ENCODE results near the gene QKI.

QKI gene

DNA sequence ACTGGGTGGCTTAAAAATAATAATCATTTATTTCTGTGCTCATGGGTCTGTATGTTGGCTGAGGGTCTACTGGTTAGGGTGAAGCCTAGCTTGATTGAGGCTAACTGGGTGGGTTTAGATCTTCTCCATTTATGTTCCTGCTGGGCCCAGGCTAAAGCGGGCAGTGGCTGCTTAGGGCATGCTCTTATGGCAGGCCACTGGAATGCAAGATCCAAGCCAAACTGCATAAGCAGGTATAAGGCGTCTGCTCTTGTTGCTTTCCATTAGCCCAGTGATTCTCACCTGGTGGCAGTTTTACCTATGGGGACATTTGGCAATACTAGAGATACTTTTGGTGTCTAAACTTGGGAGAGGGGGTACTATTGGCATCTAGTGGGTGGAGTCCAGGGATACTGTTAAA, 44.5 kb downstream of the QKI start:
- Histone ChIP-seq H3K27ac (no peak overlapping the region), H3K27me3 (ENCODE audit: insufficient read depth, low read depth) (no peaks in the 10 kb centered on the region), H3K9ac (no peak overlapping the region), H3K79me2 (ENCODE audit: insufficient read depth, low read depth) (peaks cover 72% of the 10 kb centered on the region), H4K20me1 (ENCODE audit: insufficient read depth) (no peaks in the 10 kb centered on the region; the same call in 1 of the 2 replicates), H3K36me3 (ENCODE audit: insufficient read depth) (no peaks in the 10 kb centered on the region), H3K4me3 (IDR thresholded peaks at IDR 0.05; ENCODE audit: insufficient read depth, low read depth, low read length) (no peak overlapping the region), H3K4me1 (ENCODE audit: low read depth, poor library complexity, severe bottlenecking) (peaks cover 29% of the 10 kb centered on the region), H2AFZ (ENCODE audit: low read depth) (no peak overlapping the region), H3K4me2 (no peak overlapping the region)
- TF ChIP-seq, protein P1, sequence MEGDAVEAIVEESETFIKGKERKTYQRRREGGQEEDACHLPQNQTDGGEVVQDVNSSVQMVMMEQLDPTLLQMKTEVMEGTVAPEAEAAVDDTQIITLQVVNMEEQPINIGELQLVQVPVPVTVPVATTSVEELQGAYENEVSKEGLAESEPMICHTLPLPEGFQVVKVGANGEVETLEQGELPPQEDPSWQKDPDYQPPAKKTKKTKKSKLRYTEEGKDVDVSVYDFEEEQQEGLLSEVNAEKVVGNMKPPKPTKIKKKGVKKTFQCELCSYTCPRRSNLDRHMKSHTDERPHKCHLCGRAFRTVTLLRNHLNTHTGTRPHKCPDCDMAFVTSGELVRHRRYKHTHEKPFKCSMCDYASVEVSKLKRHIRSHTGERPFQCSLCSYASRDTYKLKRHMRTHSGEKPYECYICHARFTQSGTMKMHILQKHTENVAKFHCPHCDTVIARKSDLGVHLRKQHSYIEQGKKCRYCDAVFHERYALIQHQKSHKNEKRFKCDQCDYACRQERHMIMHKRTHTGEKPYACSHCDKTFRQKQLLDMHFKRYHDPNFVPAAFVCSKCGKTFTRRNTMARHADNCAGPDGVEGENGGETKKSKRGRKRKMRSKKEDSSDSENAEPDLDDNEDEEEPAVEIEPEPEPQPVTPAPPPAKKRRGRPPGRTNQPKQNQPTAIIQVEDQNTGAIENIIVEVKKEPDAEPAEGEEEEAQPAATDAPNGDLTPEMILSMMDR (conservative IDR thresholded peaks at IDR 0.05; ENCODE audit: low read depth, low read length): no peak

- Histone ChIP-seq H3K27ac (no peak overlapping the region), H4K20me1 (ENCODE audit: insufficient read depth) (no peaks in the 10 kb centered on the region; the same call in 1 of the 2 replicates), H3K4me2 (no peak overlapping the region), H3K4me3 (IDR thresholded peaks at IDR 0.05; ENCODE audit: insufficient read depth, low read depth, low read length) (no peak overlapping the region), H3K79me2 (ENCODE audit: insufficient read depth, low read depth) (peaks cover 69% of the 10 kb centered on the region), H2AFZ (ENCODE audit: low read depth) (no peak overlapping the region), H3K36me3 (ENCODE audit: insufficient read depth) (no peaks in the 10 kb centered on the region), H3K27me3 (ENCODE audit: insufficient read depth, low read depth) (no peaks in the 10 kb centered on the region), H3K9ac (no peak overlapping the region), H3K4me1 (ENCODE audit: low read depth, poor library complexity, severe bottlenecking) (peaks cover 29% of the 10 kb centered on the region)
- TF ChIP-seq, protein P1 (conservative IDR thresholded peaks at IDR 0.05; ENCODE audit: low read depth, low read length): no peak
These were observed 45.0 kb downstream of the QKI start for GRCh38 chr6:163459536-163459935.

DNA sequence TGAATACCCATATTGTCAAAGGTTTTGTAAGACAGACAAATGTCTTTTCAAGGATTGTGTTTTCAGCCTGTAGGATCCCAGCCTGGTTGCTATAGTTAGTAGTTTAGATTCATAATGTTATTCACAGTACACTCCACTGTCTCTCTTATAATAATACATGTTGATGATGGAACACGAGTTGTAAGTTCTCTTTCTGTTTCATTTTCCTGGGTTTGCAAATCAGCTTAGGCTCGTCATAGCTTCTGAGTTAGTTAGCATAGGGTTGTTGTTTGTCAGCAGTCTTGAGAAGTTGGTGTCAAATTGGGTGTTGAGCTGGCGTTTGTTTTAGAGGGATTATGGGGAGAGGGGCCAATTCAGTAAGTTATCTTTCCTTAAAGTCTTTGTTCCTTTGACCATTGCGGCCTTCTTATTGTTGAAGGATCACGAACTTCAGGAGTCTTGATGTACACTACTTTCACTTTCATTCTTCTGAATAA, 45.8 kb downstream of the QKI start:
- no peak overlapping the region for H3K4me3 ChIP-seq (IDR thresholded peaks at IDR 0.05; ENCODE audit: insufficient read depth, low read depth, low read length)
- no peak overlapping the region for H2AFZ ChIP-seq (ENCODE audit: low read depth)
- peaks cover 29% of the 10 kb centered on the region for H3K4me1 ChIP-seq (ENCODE audit: low read depth, poor library complexity, severe bottlenecking)
- H3K4me2 ChIP-seq: no peak overlapping the region
- TF ChIP-seq, protein P1 (conservative IDR thresholded peaks at IDR 0.05; ENCODE audit: low read depth, low read length): no peak
- H3K36me3 ChIP-seq (ENCODE audit: insufficient read depth): no peaks in the 10 kb centered on the region
- H4K20me1 ChIP-seq (ENCODE audit: insufficient read depth): no peaks in the 10 kb centered on the region; the same call in 1 of the 2 replicates
- no peaks in the 10 kb centered on the region for H3K27me3 ChIP-seq (ENCODE audit: insufficient read depth, low read depth)
- peaks cover 63% of the 10 kb centered on the region; the same call in 1 of the 2 replicates for H3K79me2 ChIP-seq (ENCODE audit: insufficient read depth, low read depth)
- H3K9ac ChIP-seq: no peak overlapping the region
- H3K27ac ChIP-seq: no peak overlapping the region

GRCh38 chr6:163461696-163462095, 47.2 kb downstream of the QKI start:
- H3K9ac ChIP-seq: no peak overlapping the region
- no peak overlapping the region for H3K27ac ChIP-seq
- H3K4me3 ChIP-seq (IDR thresholded peaks at IDR 0.05; ENCODE audit: insufficient read depth, low read depth, low read length): no peak overlapping the region
- no peak overlapping the region for H3K4me2 ChIP-seq
- TF ChIP-seq, protein P1 (conservative IDR thresholded peaks at IDR 0.05; ENCODE audit: low read depth, low read length): no peak
- H3K79me2 ChIP-seq (ENCODE audit: insufficient read depth, low read depth): peaks cover 49% of the 10 kb centered on the region; the same call in 1 of the 2 replicates
- no peaks in the 10 kb centered on the region; the same call in 1 of the 2 replicates for H4K20me1 ChIP-seq (ENCODE audit: insufficient read depth)
- H3K4me1 ChIP-seq (ENCODE audit: low read depth, poor library complexity, severe bottlenecking): peaks cover 29% of the 10 kb centered on the region
- no peaks in the 10 kb centered on the region for H3K27me3 ChIP-seq (ENCODE audit: insufficient read depth, low read depth)
- H2AFZ ChIP-seq (ENCODE audit: low read depth): no peak overlapping the region
- no peaks in the 10 kb centered on the region for H3K36me3 ChIP-seq (ENCODE audit: insufficient read depth)
